OCI-LY7 (cell line): ENCODE data around the gene ANO10. TPM values are rescaled to one million over a fixed set of nuclear protein-coding genes. Genes with fewer than 3 reads are reported as not detected.

Source experiments
- BruUV-seq: library from RNA; stranded (reverse); fragments of 400-500 nt; replicated peaks from 2 replicates; lab custom pipeline; 2021; lab: Mats Ljungman, UMichigan
- CTCF ChIA-PET: fragments of 300-600 bp; sonication (Branson Sonifier 250); formaldehyde crosslinking; loops from one replicate; lab custom pipeline; 2022; ENCODE audit warnings: antibody characterized with exemption; ENCODE audit not compliant: unreplicated experiment; lab: Charles Lee
- POLR2A ChIA-PET: fragments of 300-600 bp; sonication (Branson Sonifier 250); formaldehyde crosslinking; loops from one replicate; lab custom pipeline; 2022; ENCODE audit warnings: antibody characterized with exemption; lab: Charles Lee
- DNase-seq: peaks from one replicate; pipeline ENCODE4 v3.0.0-alpha.2; 2015; ENCODE audit warnings: low spot score
- H2AFZ ChIP-seq: fragments of 200-600 bp; sonication (generic), shearing (Covaris generic); 2 replicates; pipeline ENCODE4 v1.6.1; 2014; ENCODE audit warnings: mild to moderate bottlenecking, antibody characterized with exemption, low read length, moderate library complexity
- H3K27ac ChIP-seq: fragments of 200-600 bp; sonication (generic); 2 replicates; pipeline ENCODE4 v1.5.1; 2014; ENCODE audit warnings: mixed run types, low read depth, mild to moderate bottlenecking, moderate library complexity, low read length, inconsistent platforms; ENCODE audit not compliant: poor library complexity, severe bottlenecking
- H3K36me3 ChIP-seq: fragments of 200-600 bp; sonication (generic); 2 replicates; pipeline ENCODE4 v1.6.1; 2014; ENCODE audit warnings: mild to moderate bottlenecking, antibody characterized with exemption, low read length, moderate library complexity, mixed read lengths; ENCODE audit not compliant: insufficient read depth
- H3K4me1 ChIP-seq: fragments of 200-600 bp; sonication (generic); 2 replicates; pipeline ENCODE4 v1.5.1; 2014; ENCODE audit warnings: mild to moderate bottlenecking, low read length; ENCODE audit not compliant: insufficient read depth, poor library complexity, severe bottlenecking
- H3K4me2 ChIP-seq: fragments of 200-600 bp; sonication (generic); 2 replicates; pipeline ENCODE4 v1.6.1; 2014; ENCODE audit warnings: mild to moderate bottlenecking, low read length
- H3K4me3 ChIP-seq: fragments of 200-600 bp; sonication (generic); 2 replicates; pipeline ENCODE4 v1.5.1; 2014; ENCODE audit warnings: mild to moderate bottlenecking, low read depth, low read length; ENCODE audit not compliant: poor library complexity, severe bottlenecking
- H3K79me2 ChIP-seq: fragments of 200-600 bp; sonication (generic); 2 replicates; pipeline ENCODE4 v1.6.1; 2016; ENCODE audit warnings: low read depth, mild to moderate bottlenecking, low read length, moderate library complexity, mixed read lengths; ENCODE audit not compliant: insufficient read depth
- H3K9me2 ChIP-seq: fragments of 200-600 bp; sonication (generic); 2 replicates; pipeline ENCODE4 v1.6.1; 2016; ENCODE audit warnings: mild to moderate bottlenecking, low read length, mixed read lengths; ENCODE audit not compliant: insufficient read depth
- H3K9me3 ChIP-seq: fragments of 200-600 bp; sonication (generic); 2 replicates; pipeline ENCODE4 v1.6.1; 2014; ENCODE audit warnings: mild to moderate bottlenecking, mixed run types, low read length, mixed read lengths
- H4K20me1 ChIP-seq: fragments of 200-600 bp; sonication (generic); 2 replicates; pipeline ENCODE4 v1.6.1; 2014; ENCODE audit warnings: mild to moderate bottlenecking, antibody characterized with exemption, low read length, moderate library complexity, mixed read lengths; ENCODE audit not compliant: insufficient read depth
- EZH2phosphoT487 ChIP-seq: fragments of 200-600 bp; sonication (generic); IDR thresholded peaks from 2 replicates; pipeline ENCODE4 v1.6.1; 2018; ENCODE audit warnings: low read depth, borderline replicate concordance, mild to moderate bottlenecking, mixed run types, antibody characterized with exemption, low read length, moderate library complexity, mixed read lengths
- intact Hi-C: fragments of 100-400 bp; cut with micrococcal nuclease; formaldehyde crosslinking; loops from one replicate; pipeline ENCODE4 v1.10.0; 2022; ENCODE audit not compliant: unreplicated experiment
- total RNA-seq, 2 experiments: library from RNA; depleted of rRNA in 1 of 2; stranded (reverse); fragments of >200 nt in 1 of 2; shearing (Covaris generic) in 1 of 2; gene quantifications; 2 replicates each; pipeline ENCODE4 v1.2.3, GENCODE V29; 2014 to 2022
- TF ChIP-seq, protein P1 (sequence below): fragments of 200-600 bp; sonication (generic); conservative IDR thresholded peaks from 2 replicates; pipeline ENCODE4 v1.5.1; 2014; ENCODE audit warnings: mild to moderate bottlenecking, antibody characterized with exemption, low read length, moderate library complexity, mixed read lengths

Gene ANO10
- total RNA-seq, 2 experiments from 2014 or later = 2.2 to 5.8 TPM

DNA sequence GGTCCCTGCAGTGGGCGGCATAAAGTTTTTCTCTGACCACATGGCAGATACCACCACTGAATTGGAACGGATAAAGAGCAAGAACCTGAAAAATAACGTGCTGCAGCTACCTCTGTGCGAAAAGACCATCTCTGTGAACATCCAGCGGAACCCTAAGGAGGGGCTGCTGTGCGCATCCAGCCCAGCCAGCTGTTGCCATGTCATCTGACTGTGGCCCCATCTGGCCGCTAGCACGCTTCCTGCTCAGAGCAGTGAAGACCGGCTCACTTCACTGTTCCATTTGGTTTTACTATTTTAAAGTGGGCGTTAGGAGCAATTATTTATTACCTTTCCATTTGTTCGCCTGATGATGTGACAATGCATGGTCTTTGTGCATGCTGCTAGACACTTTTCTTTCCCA is 273.5 kb downstream of the ANO10 start:
- H3K36me3 ChIP-seq = peaks cover 59% of the 10 kb centered on the region
- no peaks in the 10 kb centered on the region for H3K4me1 ChIP-seq
- TF ChIP-seq EZH2phosphoT487 = no peak
- TF ChIP-seq, protein P1, sequence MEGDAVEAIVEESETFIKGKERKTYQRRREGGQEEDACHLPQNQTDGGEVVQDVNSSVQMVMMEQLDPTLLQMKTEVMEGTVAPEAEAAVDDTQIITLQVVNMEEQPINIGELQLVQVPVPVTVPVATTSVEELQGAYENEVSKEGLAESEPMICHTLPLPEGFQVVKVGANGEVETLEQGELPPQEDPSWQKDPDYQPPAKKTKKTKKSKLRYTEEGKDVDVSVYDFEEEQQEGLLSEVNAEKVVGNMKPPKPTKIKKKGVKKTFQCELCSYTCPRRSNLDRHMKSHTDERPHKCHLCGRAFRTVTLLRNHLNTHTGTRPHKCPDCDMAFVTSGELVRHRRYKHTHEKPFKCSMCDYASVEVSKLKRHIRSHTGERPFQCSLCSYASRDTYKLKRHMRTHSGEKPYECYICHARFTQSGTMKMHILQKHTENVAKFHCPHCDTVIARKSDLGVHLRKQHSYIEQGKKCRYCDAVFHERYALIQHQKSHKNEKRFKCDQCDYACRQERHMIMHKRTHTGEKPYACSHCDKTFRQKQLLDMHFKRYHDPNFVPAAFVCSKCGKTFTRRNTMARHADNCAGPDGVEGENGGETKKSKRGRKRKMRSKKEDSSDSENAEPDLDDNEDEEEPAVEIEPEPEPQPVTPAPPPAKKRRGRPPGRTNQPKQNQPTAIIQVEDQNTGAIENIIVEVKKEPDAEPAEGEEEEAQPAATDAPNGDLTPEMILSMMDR = no peak
- CTCF ChIA-PET = no interaction called here
- H3K4me2 ChIP-seq = no peak overlapping the region
- no peaks in the 10 kb centered on the region for H3K9me2 ChIP-seq
- H3K27ac ChIP-seq = no peak overlapping the region
- DNase-seq = no peak
- intact Hi-C loops = no loop called here
- H3K9me3 ChIP-seq = peaks cover 8% of the 10 kb centered on the region; the same call in 1 of the 2 replicates
- BruUV-seq = no TSS peak
- H2AFZ ChIP-seq = no peak overlapping the region
- POLR2A ChIA-PET = interaction anchor here (0.6 kb wide), 1 partner anchor 95 kb away, joined by 3 read pairs; no protein-coding TSS in a partner anchor
- H3K79me2 ChIP-seq = no peaks in the 10 kb centered on the region
- no peak overlapping the region for H3K4me3 ChIP-seq
- H4K20me1 ChIP-seq = no peaks in the 10 kb centered on the region

DNA sequence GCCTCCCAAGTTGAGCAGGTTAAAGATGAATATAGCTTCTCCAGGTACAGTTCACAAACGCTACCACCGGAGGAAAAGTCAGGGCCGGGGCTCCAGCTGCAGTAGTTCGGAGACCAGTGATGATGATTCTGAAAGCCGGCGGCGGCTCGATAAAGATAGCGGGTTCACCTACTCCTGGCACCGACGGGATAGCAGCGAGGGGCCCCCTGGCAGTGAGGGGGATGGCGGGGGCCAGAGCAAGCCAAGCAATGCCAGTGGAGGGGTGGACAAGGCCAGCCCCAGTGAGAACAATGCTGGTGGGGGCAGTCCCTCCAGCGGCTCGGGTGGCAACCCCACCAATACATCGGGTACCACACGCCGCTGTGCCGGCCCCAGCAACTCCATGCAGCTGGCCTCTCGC is 274.0 kb downstream of the ANO10 start:
- intact Hi-C loops = no loop called here
- TF ChIP-seq EZH2phosphoT487 = no peak
- TF ChIP-seq, protein P1 = no peak
- no TSS peak for BruUV-seq
- no peak overlapping the region for H3K27ac ChIP-seq
- H3K9me2 ChIP-seq = no peaks in the 10 kb centered on the region
- POLR2A ChIA-PET = interaction anchor here (0.6 kb wide), 1 partner anchor 95 kb away, joined by 3 read pairs; no protein-coding TSS in a partner anchor
- H2AFZ ChIP-seq = no peak overlapping the region
- no peak for DNase-seq
- CTCF ChIA-PET = no interaction called here
- no peaks in the 10 kb centered on the region for H3K4me1 ChIP-seq
- peaks cover 6% of the 10 kb centered on the region; the same call in 1 of the 2 replicates for H3K9me3 ChIP-seq
- no peaks in the 10 kb centered on the region for H3K79me2 ChIP-seq
- no peak overlapping the region for H3K4me2 ChIP-seq
- H3K36me3 ChIP-seq = peaks cover 64% of the 10 kb centered on the region
- no peaks in the 10 kb centered on the region for H4K20me1 ChIP-seq
- H3K4me3 ChIP-seq = no peak overlapping the region

DNA sequence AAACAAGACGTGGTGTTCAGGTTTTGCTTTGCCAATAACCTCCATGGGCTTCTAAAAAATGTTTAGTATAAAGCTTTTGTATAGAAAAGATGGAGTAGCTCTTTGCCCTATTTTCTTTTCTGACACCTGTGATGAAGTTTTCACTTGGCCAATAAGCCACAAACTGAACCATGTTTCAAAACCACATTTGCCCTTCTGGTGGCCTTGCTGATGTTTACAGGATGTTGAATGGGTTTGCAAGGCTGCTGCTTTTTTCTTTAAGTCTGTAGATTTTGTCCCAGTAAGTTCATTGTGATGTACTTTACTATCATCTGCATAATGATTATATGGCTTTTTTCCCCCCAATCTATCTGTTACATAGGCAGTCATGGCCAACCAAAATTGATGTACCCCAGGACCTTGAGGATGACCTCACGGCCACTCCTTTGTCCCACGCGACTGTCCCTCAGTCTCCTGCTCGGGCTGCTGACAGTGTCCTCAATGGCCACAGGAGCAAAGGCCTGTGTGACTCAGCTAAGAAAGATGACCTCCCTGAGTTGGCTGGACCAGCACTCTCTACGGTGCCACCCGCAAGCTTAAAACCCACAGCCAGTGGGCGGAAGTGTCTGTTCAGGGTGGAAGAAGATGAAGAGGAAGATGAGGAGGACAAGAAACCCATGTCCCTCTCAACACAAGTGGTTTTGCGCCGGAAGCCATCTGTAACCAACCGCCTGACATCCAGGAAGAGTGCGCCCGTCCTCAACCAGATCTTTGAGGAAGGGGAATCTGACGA is 274.6 kb downstream of the ANO10 start:
- ChIA-PET POLR2A (interaction anchor here (0.6 kb wide), 1 partner anchor 203 kb away, joined by 3 read pairs; no protein-coding TSS in a partner anchor), CTCF (no interaction called here)
- no peak overlapping the region for H2AFZ ChIP-seq
- no peaks in the 10 kb centered on the region for H4K20me1 ChIP-seq
- H3K4me3 ChIP-seq = no peak overlapping the region
- TF ChIP-seq, protein P1 = no peak
- TF ChIP-seq EZH2phosphoT487 = no peak
- H3K4me2 ChIP-seq = no peak overlapping the region
- DNase-seq = no peak
- peaks cover 70% of the 10 kb centered on the region for H3K36me3 ChIP-seq
- intact Hi-C loops = no loop called here
- no peaks in the 10 kb centered on the region for H3K4me1 ChIP-seq
- H3K9me2 ChIP-seq = no peaks in the 10 kb centered on the region
- H3K79me2 ChIP-seq = no peaks in the 10 kb centered on the region
- no TSS peak for BruUV-seq
- H3K27ac ChIP-seq = no peak overlapping the region
- 0 out of 2 replicates have a peak, but pooled peaks cover 1% of the 10 kb centered on the region for H3K9me3 ChIP-seq
